H9 (cell line): Measurements from ENCODE around the gene NHS. TPM values are rescaled to one million over a fixed set of nuclear protein-coding genes. Genes with fewer than 3 reads are reported as not detected.
A peak's percentile ranks its signal among the peaks of the same experiment; 100 is the strongest.

Experiments used
- DNase-seq: peaks from one replicate; pipeline ENCODE4 v3.0.0-alpha.2; 2017
- H2AFZ ChIP-seq: one replicate; pipeline ENCODE4 v1.6.1; 2013; ENCODE audit warnings: mild to moderate bottlenecking, low read length, control low read depth, moderate library complexity
- H2AK5ac ChIP-seq: 2 replicates; pipeline ENCODE4 v1.6.1; 2013; ENCODE audit warnings: low read length, control low read depth, mixed read lengths; ENCODE audit not compliant: insufficient read length
- H2BK120ac ChIP-seq: one replicate; pipeline ENCODE4 v1.6.1; 2013; ENCODE audit warnings: low read depth, mild to moderate bottlenecking, low read length, control low read depth, inconsistent platforms; ENCODE audit not compliant: poor library complexity, severe bottlenecking
- H2BK12ac ChIP-seq: 2 replicates; pipeline ENCODE4 v1.6.1; 2013; ENCODE audit warnings: low read length, control low read depth, mixed read lengths, low read depth; ENCODE audit not compliant: insufficient read length
- H2BK15ac ChIP-seq: 2 replicates; pipeline ENCODE4 v1.6.1; 2013; ENCODE audit warnings: low read depth, low read length, control low read depth
- H2BK20ac ChIP-seq: one replicate; pipeline ENCODE4 v1.6.1; 2013; ENCODE audit warnings: low read depth, mild to moderate bottlenecking, low read length, control low read depth, inconsistent platforms; ENCODE audit not compliant: poor library complexity, severe bottlenecking
- H2BK5ac ChIP-seq: 2 replicates; pipeline ENCODE4 v1.6.1; 2013; ENCODE audit warnings: low read length, control low read depth, mixed read lengths; ENCODE audit not compliant: insufficient read length
- H3K14ac ChIP-seq: 2 replicates; pipeline ENCODE4 v1.6.1; 2013; ENCODE audit warnings: low read length, control low read depth; ENCODE audit not compliant: insufficient read depth
- H3K18ac ChIP-seq: 2 replicates; pipeline ENCODE4 v1.6.1; 2013; ENCODE audit warnings: low read depth, mild to moderate bottlenecking, mixed read lengths, low read length, control low read depth; ENCODE audit not compliant: insufficient read length
- H3K23ac ChIP-seq: 2 replicates; pipeline ENCODE4 v1.6.1; 2013; ENCODE audit warnings: low read length, control low read depth, mixed read lengths, low read depth; ENCODE audit not compliant: insufficient read length
- H3K23me2 ChIP-seq: 2 replicates; pipeline ENCODE4 v1.6.1; 2013; ENCODE audit warnings: low read depth, mild to moderate bottlenecking, mixed read lengths, low read length, control low read depth; ENCODE audit not compliant: insufficient read length, poor library complexity, severe bottlenecking
- H3K27ac ChIP-seq: 2 replicates; pipeline ENCODE4 v1.5.1; 2013; ENCODE audit warnings: low read length, control low read depth, mixed read lengths, low read depth; ENCODE audit not compliant: insufficient read length
- H3K27me3 ChIP-seq: 2 replicates; pipeline ENCODE4 v1.6.1; 2013; ENCODE audit warnings: low read length, control low read depth, inconsistent platforms; ENCODE audit not compliant: insufficient read depth
- H3K4ac ChIP-seq: 2 replicates; pipeline ENCODE4 v1.6.1; 2013; ENCODE audit warnings: low read depth, mild to moderate bottlenecking, control low read depth, inconsistent platforms, low read length, moderate library complexity
- H3K4me1 ChIP-seq: 2 replicates; pipeline ENCODE4 v1.6.1; 2013; ENCODE audit warnings: low read length, control low read depth, inconsistent platforms; ENCODE audit not compliant: insufficient read depth
- H3K4me2 ChIP-seq: 2 replicates; pipeline ENCODE4 v1.6.1; 2013; ENCODE audit warnings: low read length, control low read depth, mixed read lengths; ENCODE audit not compliant: insufficient read length, insufficient read depth
- H3K56ac ChIP-seq: 2 replicates; pipeline ENCODE4 v1.6.1; 2013; ENCODE audit warnings: low read depth, mild to moderate bottlenecking, mixed read lengths, low read length, control low read depth; ENCODE audit not compliant: insufficient read length
- H3K79me1 ChIP-seq: 2 replicates; pipeline ENCODE4 v1.6.1; 2013; ENCODE audit warnings: low read depth, mild to moderate bottlenecking, moderate library complexity, low read length, control low read depth, inconsistent platforms; ENCODE audit not compliant: insufficient read depth, poor library complexity, severe bottlenecking
- H3K79me2 ChIP-seq: 2 replicates; pipeline ENCODE4 v1.6.1; 2013; ENCODE audit warnings: low read length, control low read depth, inconsistent platforms; ENCODE audit not compliant: insufficient read depth
- H3K9ac ChIP-seq: 2 replicates; pipeline ENCODE4 v1.6.1; 2013; ENCODE audit warnings: low read length, control low read depth, mixed read lengths; ENCODE audit not compliant: insufficient read length; ENCODE audit errors: extremely low read depth
- H3K9me3 ChIP-seq: one replicate; pipeline ENCODE4 v1.6.1; 2013; ENCODE audit warnings: low read depth, low read length, inconsistent platforms; ENCODE audit not compliant: control insufficient read depth
- H3T11ph ChIP-seq: one replicate; pipeline ENCODE4 v1.6.1; 2013; ENCODE audit warnings: mild to moderate bottlenecking, low read length, control low read depth, inconsistent platforms
- H4K20me1 ChIP-seq: one replicate; pipeline ENCODE4 v1.6.1; 2013; ENCODE audit not compliant: control insufficient read depth, insufficient read length, insufficient read depth
- H4K5ac ChIP-seq: 2 replicates; pipeline ENCODE4 v1.6.1; 2013; ENCODE audit warnings: low read depth, mild to moderate bottlenecking, mixed read lengths, low read length, control low read depth; ENCODE audit not compliant: insufficient read length
- H4K8ac ChIP-seq: replicated peaks from 2 replicates; pipeline ENCODE4 v1.6.1; 2013; ENCODE audit warnings: low read length, control low read depth, mixed read lengths, low read depth; ENCODE audit not compliant: insufficient read length
- H4K91ac ChIP-seq: 2 replicates; pipeline ENCODE4 v1.6.1; 2013; ENCODE audit warnings: low read depth, mild to moderate bottlenecking, moderate library complexity, mixed read lengths, low read length, control low read depth; ENCODE audit not compliant: insufficient read length
- H3K27ac Mint-ChIP-seq, 3 experiments: 2 replicates in 2 of 3; 3 replicates in 1 of 3; pipeline ENCODE4 v1.8.0; 2020 to 2021; ENCODE audit warnings: mixed read lengths in 3 of 3, mild to moderate bottlenecking in 1 of 3, moderate library complexity in 1 of 3
- H3K27me3 Mint-ChIP-seq: 2 replicates; pipeline ENCODE4 v1.8.0; 2021; ENCODE audit warnings: low read depth, mild to moderate bottlenecking, moderate library complexity, mixed read lengths
- H3K36me3 Mint-ChIP-seq, 3 experiments: 2 replicates in 2 of 3; 3 replicates in 1 of 3; pipeline ENCODE4 v1.8.0; 2020 to 2021; ENCODE audit warnings: low read depth in 3 of 3, mixed read lengths in 3 of 3; ENCODE audit not compliant: insufficient read depth in 1 of 3
- H3K4me1 Mint-ChIP-seq, 2 experiments: 2 replicates each; pipeline ENCODE4 v1.8.0; 2020; ENCODE audit warnings: mixed read lengths in 2 of 2
- H3K4me3 Mint-ChIP-seq, 2 experiments: 2 replicates in 1 of 2; 3 replicates in 1 of 2; pipeline ENCODE4 v1.8.0; 2020 to 2021; ENCODE audit warnings: mild to moderate bottlenecking in 2 of 2, mixed read lengths in 2 of 2, moderate library complexity in 1 of 2
- H3K9me3 Mint-ChIP-seq, 2 experiments: 2 replicates in 1 of 2; 3 replicates in 1 of 2; pipeline ENCODE4 v1.8.0; 2020; ENCODE audit warnings: mild to moderate bottlenecking in 2 of 2, mixed read lengths in 2 of 2, moderate library complexity in 1 of 2
- WGBS: extraction: QIAGEN DNeasy Blood & Tissue Kit; methylation state at CpG from one replicate; pipeline ENCODE4 v1.1.7; 2013; ENCODE audit warnings: missing lambda C conversion rate, low lambda C conversion rate, mixed read lengths; ENCODE audit not compliant: insufficient read length; ENCODE audit errors: extremely low coverage; 5-methylcytosine and 5-hydroxymethylcytosine counted together
- total RNA-seq: library from RNA; stranded (reverse); gene quantifications from 2 replicates; pipeline ENCODE4 v1.2.1, GENCODE V29; 2021
- TF ChIP-seq, protein P1 (sequence below): fragments of 200-600 bp; sonication (generic); conservative IDR thresholded peaks from 3 replicates; pipeline ENCODE4 v1.8.0; 2021; ENCODE audit warnings: antibody characterized with exemption, mild to moderate bottlenecking

NHS gene
- total RNA-seq, 1 experiment from 2014 or later = 8.7 TPM

DNA sequence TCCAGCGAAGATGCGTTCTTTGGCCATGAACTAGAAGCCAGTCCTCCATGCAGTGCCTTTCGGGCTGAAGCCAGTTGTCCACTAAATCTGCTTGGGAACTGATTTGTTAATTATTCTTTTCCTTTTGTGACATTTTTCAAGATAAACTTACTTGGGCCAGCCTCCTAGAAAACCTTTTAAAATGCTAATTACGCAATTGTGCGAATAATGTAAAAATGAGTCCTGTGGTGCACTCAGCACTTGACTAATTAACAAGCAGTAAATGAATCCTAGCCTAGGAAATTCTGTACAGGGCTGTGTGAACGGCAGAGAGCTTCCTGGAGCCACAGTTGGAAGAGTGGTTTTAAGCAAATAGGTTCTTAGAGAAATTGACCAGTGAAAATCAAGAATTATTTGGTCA lies 212.4 kb downstream of the NHS start:
- H4K5ac ChIP-seq = no peak overlapping the region
- no peak overlapping the region for H2BK5ac ChIP-seq
- Mint-ChIP-seq H3K27ac (peak overlapping the region in 1 of 3 experiments; percentile 20; a peak in 2 of 7 replicates), H3K4me1 (peaks cover 40 to 42% of the 10 kb centered on the region in 2 experiments), H3K9me3 (no peaks in the 10 kb centered on the region), H3K36me3 (no peaks in the 10 kb centered on the region), H3K4me3 (no peak overlapping the region), H3K27me3 (no peaks in the 10 kb centered on the region)
- no peak overlapping the region for H3K4me2 ChIP-seq
- no peak overlapping the region for H2AFZ ChIP-seq
- no peak overlapping the region for H3K23ac ChIP-seq
- no peak overlapping the region for H2BK15ac ChIP-seq
- no peak overlapping the region for H2BK120ac ChIP-seq
- TF ChIP-seq, protein P1, sequence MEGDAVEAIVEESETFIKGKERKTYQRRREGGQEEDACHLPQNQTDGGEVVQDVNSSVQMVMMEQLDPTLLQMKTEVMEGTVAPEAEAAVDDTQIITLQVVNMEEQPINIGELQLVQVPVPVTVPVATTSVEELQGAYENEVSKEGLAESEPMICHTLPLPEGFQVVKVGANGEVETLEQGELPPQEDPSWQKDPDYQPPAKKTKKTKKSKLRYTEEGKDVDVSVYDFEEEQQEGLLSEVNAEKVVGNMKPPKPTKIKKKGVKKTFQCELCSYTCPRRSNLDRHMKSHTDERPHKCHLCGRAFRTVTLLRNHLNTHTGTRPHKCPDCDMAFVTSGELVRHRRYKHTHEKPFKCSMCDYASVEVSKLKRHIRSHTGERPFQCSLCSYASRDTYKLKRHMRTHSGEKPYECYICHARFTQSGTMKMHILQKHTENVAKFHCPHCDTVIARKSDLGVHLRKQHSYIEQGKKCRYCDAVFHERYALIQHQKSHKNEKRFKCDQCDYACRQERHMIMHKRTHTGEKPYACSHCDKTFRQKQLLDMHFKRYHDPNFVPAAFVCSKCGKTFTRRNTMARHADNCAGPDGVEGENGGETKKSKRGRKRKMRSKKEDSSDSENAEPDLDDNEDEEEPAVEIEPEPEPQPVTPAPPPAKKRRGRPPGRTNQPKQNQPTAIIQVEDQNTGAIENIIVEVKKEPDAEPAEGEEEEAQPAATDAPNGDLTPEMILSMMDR = no peak
- H4K91ac ChIP-seq = no peak overlapping the region
- H3K23me2 ChIP-seq = no peaks in the 10 kb centered on the region
- H3K79me1 ChIP-seq = no peaks in the 10 kb centered on the region
- no peak overlapping the region for H4K8ac ChIP-seq
- H3K56ac ChIP-seq = no peak overlapping the region
- no peaks in the 10 kb centered on the region for H3K9me3 ChIP-seq
- H3K14ac ChIP-seq = no peak overlapping the region
- H2BK20ac ChIP-seq = no peak overlapping the region
- no peak overlapping the region for H3K18ac ChIP-seq
- no peak overlapping the region for H3K27ac ChIP-seq
- no peak overlapping the region for H3K4ac ChIP-seq
- H3K27me3 ChIP-seq = no peaks in the 10 kb centered on the region
- no peaks in the 10 kb centered on the region for H3K79me2 ChIP-seq
- DNase-seq = no peak
- no CpG with 5 or more reads among the region's 6 CpGs for WGBS
- no peak overlapping the region for H2AK5ac ChIP-seq
- no peaks in the 10 kb centered on the region; the same call in 1 of the 2 replicates for H3K4me1 ChIP-seq
- H3K9ac ChIP-seq = no peak overlapping the region
- H4K20me1 ChIP-seq = no peaks in the 10 kb centered on the region
- no peak overlapping the region for H2BK12ac ChIP-seq
- no peak overlapping the region for H3T11ph ChIP-seq
